Mononuclear cell (primary cell): ENCODE data around the gene BCO2. TPM values are rescaled to one million over a fixed set of nuclear protein-coding genes. Genes with fewer than 3 reads are reported as not detected.

ENCODE experiments used
- total RNA-seq: library from RNA; depleted of rRNA; stranded (reverse); fragments of >200 nt; gene quantifications from one replicate; pipeline ENCODE4 v1.2.3, GENCODE V29; 2012

BCO2 gene
- total RNA-seq, 1 donor, result 1.4 TPM

Other genes with a start within 250 kb of the BCO2 start
- gene DIXDC1, start 238.2 kb upstream of the BCO2 start, total RNA-seq, result 1.4 TPM
- gene DLAT, start 150.1 kb upstream of the BCO2 start, total RNA-seq, result 15.1 TPM
- gene PIH1D2, start 101.5 kb upstream of the BCO2 start, total RNA-seq, result not detected
- 20.7 TPM for gene NKAPD1, start 101.2 kb upstream of the BCO2 start, total RNA-seq
- gene TIMM8B, start 88.8 kb upstream of the BCO2 start, total RNA-seq, result 10.6 TPM
- 72.1 TPM for gene SDHD, start 88.6 kb upstream of the BCO2 start, total RNA-seq
- 13.0 TPM for gene IL18, start 11.4 kb upstream of the BCO2 start, total RNA-seq
- 0.63 TPM for gene TEX12, start 8.1 kb upstream of the BCO2 start, total RNA-seq
- gene PTS, start 50.9 kb downstream of the BCO2 start, total RNA-seq, result 37.3 TPM
- not detected for gene PLET1, start 85.3 kb downstream of the BCO2 start, total RNA-seq